ENCODE measurements around the gene KIF9.

DNA sequence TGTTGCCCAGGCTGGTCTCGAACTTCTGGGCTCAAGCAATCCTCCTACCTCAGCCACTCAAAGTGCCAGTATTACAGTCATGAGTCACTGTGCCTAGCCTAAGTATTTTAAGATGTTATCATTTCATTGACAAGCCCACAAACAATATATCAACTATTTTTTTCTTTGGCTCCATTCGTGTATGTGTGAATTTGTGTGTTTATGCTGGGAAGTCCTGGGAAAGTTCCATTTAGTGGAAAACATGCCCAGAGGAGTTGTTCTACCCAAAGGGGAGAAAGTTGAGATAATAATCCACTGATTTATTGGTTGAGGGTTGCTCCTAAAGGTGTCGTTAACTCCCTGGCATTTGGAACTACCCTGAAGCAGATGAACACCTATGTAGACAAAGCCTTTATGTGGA lies 58.8 kb downstream of the KIF9 start:
- TF ChIP-seq CTCF (IDR thresholded peaks at IDR 0.05; ENCODE audit: low read depth, low read length) = no peak
- no peak for TF ChIP-seq EZH2phosphoT487 (IDR thresholded peaks at IDR 0.05; ENCODE audit: low read depth)

Data from OCI-LY3 (cell line).